GM18519 (cell line): Measurements from ENCODE around the gene KMT5C.
"Not testable (repeated sequence)": the region's sequence is repeated elsewhere in the genome, so short reads cannot be mapped to it uniquely, and the experiment has no call there.

Experiments
- ATAC-seq: cut with Tn5 transposase; IDR thresholded peaks from one replicate; pipeline ENCODE4 v1.9.1; 2021; ENCODE audit warnings: mild to moderate bottlenecking, moderate library complexity; ENCODE audit not compliant: unreplicated experiment, low FRiP score

The KMT5C gene

DNA sequence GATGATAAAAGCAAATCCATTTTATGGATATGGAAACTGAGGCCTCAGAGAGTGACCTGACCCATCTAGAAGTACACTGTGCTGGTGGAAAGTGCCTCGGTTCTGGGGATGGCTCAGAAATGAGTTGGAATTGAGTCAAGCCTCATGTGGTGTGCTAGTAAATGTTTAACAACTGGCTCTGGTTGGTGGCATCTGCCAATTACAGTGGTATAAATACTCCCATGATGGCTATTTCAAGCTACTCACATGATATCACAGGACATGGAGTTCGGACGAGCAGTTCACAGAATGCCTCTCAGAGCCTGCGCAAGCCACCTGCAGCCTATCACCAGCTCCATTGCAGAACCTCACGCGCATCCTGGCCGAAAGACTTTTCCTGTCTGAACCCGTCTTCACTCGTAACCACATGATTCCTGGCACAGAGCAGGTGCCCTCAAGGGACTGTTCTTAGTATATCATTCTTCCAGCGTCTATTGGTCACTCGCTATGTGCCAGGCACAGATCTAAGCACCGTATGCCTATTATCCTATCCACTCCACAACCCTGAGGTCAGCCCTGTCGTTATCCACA is 23.6 kb upstream of the KMT5C start:
- no peak for ATAC-seq

DNA sequence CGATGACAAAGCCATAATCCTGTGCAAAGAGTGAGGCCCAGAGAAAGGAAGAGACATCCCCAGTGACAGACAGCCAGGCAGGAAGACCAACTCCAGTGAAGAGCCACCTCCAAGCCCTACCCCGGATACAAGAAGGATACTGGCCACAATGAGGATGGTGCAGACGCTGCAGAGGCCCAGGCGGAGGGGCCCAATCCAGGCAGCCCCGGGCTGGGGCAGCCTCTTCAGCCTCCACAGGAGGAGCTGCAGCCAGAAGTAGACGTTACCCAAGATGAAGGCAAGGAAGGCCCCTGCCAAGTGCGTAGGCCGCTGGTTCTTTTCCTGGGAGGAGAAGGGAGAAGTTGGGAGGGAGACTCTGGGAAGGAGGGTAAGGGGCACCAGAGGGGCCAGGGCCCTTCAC is 23.0 kb upstream of the KMT5C start:
- ATAC-seq, result no peak

DNA sequence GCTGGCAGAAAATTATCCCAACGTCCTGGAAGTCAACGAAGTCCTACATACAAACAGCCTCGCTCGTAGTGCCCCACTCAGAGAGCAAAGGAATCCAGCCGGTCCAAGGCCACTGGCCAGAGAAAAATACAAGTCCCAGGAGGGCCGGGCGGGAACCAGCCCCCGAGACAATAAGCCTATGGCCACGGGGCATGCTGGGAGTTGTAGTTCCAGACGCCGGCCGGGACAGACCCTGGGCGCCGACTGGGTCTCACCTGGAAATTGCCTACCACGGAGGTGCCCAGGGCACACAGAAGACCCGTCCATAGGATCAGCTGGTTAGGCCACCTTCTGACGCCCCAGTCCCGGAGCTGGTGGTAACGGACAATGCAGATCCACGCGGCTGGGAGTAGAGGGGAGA is 19.9 kb upstream of the KMT5C start:
- no peak for ATAC-seq

DNA sequence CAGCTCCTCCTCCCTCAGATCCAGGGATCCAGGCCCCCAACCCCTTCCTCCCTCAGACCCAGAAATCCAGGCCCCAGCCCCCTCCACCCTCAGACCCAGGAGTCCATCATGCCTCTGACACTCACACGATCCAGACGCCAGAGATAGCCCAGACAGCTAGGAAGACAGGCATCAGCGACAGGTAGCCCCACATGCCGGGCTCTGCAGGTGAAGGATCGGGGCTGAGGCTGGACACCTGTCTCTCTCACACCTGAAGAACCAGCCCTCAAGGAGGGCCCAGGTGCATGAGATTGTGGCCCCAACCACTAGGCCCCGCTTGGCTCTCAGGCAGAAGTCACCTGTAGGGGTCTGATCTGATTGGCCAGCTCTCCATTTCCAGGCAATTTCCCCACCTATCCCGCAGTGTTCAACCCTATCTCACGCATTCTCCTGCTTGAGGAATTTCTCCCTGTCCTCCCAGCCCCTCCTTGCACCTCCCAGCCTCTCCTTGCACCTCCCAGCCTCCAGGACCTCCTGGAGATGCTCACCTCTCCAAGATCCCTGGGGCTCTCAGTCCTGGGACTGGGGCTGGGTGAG is 18.7 kb upstream of the KMT5C start:
- ATAC-seq, result no peak

DNA sequence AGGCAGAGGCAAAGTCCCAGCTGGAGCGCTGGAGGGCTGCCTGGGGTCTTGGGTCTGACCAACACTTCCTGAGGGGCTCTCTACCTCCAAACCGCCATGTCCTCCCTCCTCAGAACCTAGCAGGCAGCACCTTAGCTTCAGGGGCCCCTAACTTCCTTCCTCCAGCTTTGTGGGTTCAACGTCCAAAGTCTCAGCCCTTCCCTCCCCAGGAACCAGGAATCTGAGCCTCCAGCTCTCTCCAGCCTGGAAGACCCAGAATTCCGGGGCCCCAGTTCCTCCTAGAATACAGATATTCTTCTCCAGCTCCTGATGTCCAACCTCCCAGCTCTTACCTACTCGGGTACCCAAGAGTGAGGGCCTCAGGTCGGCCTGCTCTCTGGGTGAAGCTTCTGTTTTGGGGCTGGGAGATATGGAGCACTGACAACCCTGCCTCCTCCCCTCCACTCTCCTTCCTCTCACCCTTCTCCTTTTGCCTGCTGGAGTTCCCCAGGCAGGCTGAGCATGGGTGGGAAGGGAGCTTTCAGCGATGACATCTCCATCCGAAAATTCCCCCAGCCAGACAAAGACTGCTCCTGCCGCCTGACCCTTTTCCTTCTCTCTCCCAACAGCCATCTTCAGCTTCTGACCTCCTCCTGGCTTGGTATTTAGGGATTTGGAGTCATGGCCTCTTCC is 18.1 kb upstream of the KMT5C start:
- ATAC-seq, result no peak

DNA sequence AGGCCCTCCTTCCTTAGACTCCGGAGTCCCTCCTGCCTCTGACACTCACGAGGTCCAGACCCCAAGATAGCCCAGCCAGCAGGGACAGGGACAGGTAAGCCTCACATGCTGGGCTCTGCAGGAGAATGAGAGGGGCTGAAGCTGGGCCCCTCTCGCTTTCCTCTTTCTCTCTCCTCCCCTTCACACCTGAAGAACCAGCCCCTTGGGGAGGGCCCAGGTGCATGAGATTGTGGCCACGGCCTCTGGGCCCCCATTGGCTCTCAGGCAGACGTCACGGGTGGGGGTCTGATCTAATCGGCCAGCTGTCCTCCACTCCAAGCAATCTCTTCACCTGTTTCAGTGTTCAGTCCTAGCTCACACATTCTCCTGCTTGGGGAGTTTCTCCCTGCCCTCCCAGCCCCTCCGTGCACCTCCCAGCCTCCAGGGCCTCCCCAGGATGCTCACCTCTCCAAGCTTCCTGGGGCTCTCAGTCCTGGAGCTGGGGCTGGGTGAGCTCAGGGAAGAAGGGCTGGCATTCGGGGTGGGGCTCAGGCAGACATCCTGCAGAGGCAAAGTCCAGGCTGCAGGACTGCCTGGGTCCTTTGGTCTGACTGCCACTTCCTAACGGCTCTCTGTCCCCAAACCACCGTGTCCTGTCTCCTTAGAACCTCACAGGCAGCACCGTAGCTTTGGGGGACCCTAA is 17.3 kb upstream of the KMT5C start:
- no peak for ATAC-seq

DNA sequence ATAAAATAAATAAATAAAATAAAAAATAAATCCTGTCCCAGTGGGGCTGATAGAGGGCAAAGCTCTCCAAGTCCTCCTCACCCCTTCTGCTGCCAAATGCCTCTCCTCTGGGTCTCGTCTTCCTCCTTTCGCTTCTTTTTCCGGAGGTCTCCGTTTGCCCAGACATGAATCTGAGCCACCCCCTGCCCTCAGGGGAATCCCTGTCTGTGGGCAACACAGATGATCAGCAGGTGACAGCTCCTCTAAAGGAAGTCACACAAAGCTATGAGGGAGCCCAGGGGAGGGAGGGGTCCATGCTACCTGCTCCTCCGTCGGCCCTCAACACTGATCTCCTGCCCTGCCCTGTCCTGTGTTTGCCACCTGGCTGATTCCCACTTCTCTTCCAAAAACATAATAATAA is 15.0 kb upstream of the KMT5C start:
- no peak for ATAC-seq

DNA sequence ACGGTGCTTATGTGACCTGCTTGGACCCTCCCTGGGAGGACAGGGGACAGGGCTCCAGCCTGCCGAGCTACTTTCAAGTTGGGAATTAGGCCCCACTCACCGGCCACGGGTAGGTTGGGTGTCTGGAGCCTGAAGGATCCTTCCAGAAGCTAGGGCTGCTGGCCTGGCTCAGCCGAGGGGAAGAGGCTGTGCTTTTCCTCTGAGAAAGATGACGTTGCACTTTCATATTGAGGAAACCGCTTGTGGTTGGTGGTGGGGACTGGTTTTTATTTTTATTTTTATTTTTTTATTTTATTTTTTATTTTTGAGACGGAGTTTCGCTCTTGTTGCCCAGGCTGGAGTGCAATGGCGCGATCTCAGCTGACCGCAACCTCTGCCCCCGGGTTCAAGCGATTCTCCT is 14.5 kb upstream of the KMT5C start, which contains the start of gene TMEM150B:
TSS of gene TMEM150B (minus strand) at position 170 of the 400 bp plus-strand sequence. CDS start 4,305 bp downstream, outside the sequence.
- no peak for ATAC-seq

DNA sequence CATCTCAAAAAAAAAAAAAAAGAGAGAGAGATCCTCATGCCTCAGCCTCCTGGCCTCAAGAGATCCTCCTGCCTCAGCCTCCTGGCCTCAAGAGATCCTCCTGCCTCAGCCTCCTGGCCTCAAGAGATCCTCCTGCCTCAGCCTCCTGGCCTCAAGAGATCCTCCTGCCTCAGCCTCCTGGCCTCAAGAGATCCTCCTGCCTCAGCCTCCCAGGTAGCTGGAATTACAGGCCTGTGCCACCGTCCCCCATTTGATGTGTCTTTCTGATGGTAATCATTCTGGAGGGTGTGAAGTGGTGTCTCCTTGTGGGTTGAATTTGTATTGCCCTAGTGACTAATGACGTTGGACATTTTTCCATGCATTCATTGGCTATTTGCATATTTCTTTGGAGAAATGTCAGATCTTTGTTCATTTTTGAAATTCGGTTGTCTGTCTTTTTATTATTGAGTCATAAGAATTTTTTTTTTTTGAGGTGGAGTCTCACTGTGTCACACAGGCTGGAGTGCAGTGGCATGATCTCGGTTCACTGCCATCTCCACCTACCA is 10.8 kb upstream of the KMT5C start:
- not testable (repeated sequence) for ATAC-seq

DNA sequence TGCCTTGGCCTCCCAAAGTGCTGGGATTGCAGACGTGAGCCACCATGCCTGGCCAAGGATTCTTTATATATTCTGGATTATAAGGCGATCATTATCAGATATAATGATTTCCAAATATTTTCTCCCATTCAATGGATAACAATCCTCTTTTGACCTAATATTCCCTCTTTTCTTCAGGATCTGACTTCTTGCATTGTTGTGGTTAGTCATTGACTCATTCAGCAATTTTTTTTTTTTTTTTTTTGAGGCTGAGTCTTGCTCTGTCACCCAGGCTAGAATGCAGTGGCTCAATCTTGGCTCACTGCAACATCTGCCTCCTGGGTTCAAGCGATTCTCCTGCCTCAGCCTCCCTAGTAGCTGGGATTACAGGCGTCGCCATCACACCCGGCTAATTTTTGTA is 9.9 kb upstream of the KMT5C start:
- ATAC-seq, result not testable (repeated sequence)

DNA sequence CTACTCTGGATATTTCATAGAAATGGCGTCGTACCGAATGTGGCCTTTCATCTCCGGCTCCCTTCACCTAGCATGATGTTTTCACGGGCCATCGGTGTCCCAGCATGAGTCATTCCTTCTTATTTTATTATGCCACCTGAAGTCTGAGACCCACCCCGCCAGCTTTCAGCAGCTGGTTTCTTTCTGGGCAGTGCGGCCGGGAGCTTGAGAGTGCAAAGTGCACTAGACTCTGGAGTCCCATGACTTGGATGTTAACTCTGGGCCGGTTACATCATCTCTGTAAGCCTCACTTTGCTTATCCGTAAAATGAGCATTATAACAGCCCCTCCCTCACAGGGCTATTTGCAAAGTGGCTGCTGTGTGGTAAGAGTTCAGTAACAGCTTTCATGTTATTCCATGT is 5.8 kb upstream of the KMT5C start:
- no peak for ATAC-seq

DNA sequence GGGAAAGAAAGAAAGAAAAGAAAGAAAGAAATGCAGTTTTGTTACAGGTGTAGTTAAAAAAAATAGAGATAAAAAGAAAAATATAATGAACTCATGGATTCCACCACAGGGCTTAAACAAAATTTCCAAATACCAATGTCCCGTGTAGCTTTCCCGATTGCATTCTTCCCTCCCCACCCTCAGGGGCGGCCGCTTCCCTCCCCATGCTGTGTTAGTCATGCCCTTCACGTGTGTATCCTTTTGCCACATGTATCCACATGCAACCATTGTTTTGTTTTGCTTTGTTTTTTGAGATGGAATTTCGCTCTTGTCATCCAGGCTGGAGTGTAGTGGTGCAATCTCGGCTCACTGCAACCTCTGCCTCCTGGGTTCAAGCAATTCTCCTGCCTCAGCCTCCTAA is 3.6 kb upstream of the KMT5C start:
- ATAC-seq, result no peak

DNA sequence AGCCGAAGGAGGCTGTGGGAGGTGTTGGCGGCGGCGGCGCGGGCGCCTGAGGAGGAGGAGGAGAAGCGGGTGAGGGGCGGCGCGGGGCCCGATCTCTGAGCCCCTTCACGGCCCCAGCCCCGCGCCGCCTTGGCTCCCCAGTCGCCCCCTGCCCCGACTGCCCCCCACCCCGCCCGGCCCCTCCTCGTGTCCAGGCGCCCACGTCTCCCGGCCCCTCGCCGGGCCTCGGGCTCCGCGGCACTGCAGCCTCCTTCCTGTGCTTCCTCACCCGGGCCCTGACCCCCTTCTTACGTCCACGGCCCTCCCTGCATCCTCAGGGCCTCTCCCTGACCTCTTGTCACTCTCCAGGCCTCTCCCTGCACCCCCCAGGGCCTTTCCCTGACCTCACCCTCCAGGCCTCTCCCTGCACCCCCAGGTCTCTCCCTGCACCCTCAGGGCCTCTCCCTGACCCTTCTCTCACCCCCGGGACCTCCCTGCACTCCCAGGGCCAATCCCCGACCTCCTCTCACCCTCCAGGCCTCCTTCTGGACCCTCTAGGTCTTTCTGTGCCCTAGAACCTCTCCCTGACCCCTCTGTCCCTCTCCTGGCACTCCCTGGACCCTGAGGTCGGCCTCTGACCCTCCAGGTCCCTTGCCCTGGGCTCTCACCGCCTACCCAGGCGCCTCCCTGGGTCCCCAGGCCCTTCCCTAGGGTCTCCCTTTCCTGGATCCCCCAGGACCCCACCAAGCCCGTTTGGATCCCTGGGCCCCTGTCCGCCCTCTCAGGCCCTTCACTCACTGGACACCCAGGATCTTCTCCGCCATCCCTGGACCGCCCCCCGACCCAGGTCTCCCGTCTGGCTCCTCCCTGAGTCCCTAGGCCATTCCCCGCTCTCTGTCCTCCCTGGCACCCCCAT is 460 bp downstream of the KMT5C start:
- no peak for ATAC-seq

DNA sequence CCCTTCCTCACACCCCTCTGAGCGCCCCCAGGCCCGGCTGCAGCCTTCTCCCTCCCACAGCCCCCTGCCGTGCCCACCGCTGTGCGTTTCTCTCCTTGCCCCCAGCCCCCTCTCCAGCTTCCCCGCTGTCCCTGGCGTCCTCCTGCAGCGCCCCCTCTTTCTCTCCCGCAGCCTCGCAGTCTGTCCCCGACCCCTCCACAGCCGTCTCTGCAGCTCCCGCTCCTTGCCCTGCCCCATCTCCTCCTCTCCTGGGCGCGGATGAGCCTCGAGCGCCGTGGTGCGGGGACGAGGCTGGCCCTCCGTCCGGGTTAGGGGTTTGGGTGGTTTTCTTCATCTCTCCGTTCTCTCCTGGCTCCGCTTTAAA is 1.1 kb downstream of the KMT5C start:
- no peak for ATAC-seq

DNA sequence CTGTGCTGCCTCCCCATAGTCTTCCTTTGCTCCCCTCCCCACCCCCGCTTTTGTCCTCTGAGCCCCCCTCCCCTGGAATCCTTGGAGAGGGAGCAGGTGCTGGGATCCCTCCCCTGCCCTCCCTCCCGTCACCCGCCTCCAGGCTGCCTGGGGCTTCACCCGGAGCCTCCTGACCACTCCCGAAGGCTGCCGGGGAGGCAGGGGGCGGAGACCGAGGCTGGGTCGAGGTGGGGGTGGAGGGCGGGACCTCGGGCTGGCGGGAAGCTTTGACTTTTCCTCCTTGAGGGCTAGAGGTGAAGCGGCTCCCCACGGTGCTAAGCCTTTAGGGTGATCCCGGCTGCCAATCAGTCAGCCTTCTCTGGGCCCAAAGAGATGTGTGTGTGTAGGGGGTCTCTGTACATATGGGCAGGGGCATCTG is 1.5 kb downstream of the KMT5C start:
- no peak for ATAC-seq

DNA sequence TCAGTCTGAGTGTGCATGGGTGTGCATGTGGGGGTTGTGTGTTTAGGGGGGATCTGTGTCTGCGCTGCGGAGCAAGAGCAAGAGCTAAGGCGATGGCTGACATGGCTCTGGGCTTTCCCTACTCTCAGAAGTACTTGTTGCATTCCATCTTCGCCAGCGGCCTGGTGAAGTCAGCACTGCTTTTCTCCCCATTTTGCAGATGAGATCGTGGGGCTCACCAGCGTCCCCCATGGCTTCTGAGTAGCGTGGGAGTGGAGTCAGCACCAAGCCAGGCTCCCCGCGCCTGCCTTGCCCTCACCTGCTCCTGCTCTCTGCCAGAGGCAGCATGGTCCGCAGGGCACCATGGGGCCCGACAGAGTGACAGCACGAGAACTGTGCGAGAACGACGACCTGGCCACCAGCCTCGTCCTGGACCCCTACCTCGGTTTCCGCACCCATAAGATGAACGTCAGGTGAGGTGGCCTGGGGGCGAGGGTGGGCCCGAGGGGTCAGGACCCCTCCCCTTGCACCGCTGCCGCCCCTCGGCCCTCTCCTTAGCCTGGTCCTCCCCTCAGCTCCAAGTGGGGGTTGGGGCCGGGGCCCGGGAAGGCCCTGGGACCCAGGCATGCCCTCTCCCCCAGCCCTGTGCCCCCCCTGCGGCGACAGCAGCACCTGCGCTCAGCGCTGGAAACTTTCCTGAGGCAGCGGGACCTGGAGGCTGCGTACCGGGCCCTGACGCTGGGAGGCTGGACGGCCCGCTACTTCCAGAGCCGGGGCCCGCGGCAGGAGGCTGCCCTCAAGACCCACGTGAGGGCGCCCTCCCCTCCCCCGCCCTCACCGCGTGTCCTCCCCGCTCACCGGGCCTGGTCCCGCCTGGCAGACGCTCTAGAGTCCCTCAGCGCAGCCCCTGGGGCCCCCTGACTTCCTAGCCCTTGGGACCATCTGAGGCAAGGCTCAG is 2.2 kb downstream of the KMT5C start:
- ATAC-seq, result no peak

DNA sequence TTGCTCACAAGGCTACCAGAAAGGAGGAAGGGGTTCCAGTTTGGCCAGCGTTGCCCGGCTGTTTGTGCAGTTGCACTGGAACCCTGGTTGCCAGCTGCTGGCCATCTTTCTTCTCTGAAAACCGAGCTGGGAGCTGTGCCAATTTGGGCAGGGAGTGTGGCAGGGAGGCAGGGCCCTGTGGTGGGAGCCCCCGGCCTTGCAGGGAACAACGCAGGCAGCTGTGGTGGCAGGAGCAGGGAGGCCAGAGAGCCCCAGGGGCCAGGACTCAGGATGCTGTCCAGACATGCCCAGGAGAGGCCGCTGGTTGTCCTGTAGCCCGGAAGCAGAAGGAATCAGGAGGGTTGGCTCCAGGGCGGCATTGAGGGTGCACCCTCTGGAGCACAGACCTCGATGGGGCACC is 4.8 kb downstream of the KMT5C start:
- no peak for ATAC-seq

DNA sequence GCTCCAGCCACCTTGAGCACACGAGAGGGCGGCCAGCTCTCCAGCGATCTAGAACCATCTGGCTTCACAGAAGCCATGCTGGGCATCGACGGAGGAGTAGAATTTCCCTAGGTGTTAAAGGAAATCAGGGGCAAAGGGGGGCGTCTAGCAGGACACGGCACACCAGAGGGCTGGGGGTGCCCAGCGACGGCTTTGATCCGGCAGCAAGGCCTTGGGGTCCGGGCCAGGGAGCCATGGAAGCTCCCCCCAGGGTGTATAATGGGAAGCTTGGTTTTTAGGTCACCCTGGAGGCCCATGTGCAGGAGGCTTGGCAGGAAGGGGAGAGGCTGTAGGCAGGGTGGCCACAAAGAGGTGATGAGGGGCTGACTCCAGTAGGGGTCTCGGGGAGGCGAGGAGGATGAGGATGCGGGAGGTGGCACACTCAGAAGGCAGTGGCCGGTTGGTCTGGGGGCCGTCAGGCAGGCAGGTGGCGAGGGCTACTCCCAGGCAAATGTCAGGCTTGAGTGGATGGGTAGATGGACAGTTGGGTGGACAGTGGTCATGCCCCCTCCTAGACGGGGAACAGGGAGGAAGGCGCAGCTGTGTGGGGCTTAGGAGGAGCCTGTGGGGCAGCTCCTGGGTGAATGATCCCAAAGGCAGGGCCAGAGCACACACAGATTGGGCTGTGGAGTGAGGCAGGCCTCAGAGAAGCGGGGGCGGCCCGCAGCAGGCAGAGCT is 5.6 kb downstream of the KMT5C start:
- no peak for ATAC-seq
